HUES64 (cell line): ENCODE results near the gene TP53TG5.

Experiments
- H3K27ac ChIP-seq: 2 replicates; pipeline ENCODE4 v1.7.0; 2013; ENCODE audit warnings: low read depth, low read length, inconsistent platforms
- H3K27me3 ChIP-seq: 2 replicates; pipeline ENCODE4 v1.6.1; 2013; ENCODE audit warnings: mild to moderate bottlenecking, low read length; ENCODE audit not compliant: insufficient read depth
- H3K36me3 ChIP-seq: 2 replicates; pipeline ENCODE4 v1.6.1; 2013; ENCODE audit warnings: mild to moderate bottlenecking, low read length; ENCODE audit not compliant: insufficient read depth
- H3K4me1 ChIP-seq: 2 replicates; pipeline ENCODE4 v1.6.1; 2013; ENCODE audit warnings: mild to moderate bottlenecking, low read length, moderate library complexity; ENCODE audit not compliant: insufficient read depth
- H3K4me3 ChIP-seq: 2 replicates; pipeline ENCODE4 v1.5.1; 2013; ENCODE audit warnings: mild to moderate bottlenecking, low read length, moderate library complexity
- H3K9ac ChIP-seq: 2 replicates; pipeline ENCODE4 v1.6.1; 2013; ENCODE audit warnings: mild to moderate bottlenecking, low read depth, low read length
- H3K9me3 ChIP-seq: 2 replicates; pipeline ENCODE4 v1.6.1; 2013; ENCODE audit warnings: low read depth, low read length; ENCODE audit not compliant: insufficient read depth
- WGBS: fragments of 150-250, 120-280 bp; methylation state at CpG from one replicate; pipeline ENCODE4 v1.1.7; 2013; ENCODE audit warnings: missing lambda C conversion rate; 5-methylcytosine and 5-hydroxymethylcytosine counted together

TP53TG5 gene

GRCh38 chr20:45363611-45364492 is 14.3 kb downstream of the TP53TG5 start:
- no peaks in the 10 kb centered on the region for H3K27me3 ChIP-seq
- peaks cover 37% of the 10 kb centered on the region for H3K36me3 ChIP-seq
- H3K9ac ChIP-seq, result peak overlapping the region; percentile 79
- 32% methylated on average over 22 of the region's 23 CpGs for WGBS
- no peak overlapping the region for H3K27ac ChIP-seq
- H3K4me1 ChIP-seq, result peaks cover 8% of the 10 kb centered on the region; the same call in 1 of the 2 replicates
- H3K4me3 ChIP-seq, result peak overlapping the region; percentile 78
- no peaks in the 10 kb centered on the region for H3K9me3 ChIP-seq

- Histone ChIP-seq H3K27ac (peak within 1 kb of the TSS; percentile 81), H3K4me1 (peaks cover 14% of the 10 kb centered on the region), H3K27me3 (no peaks in the 10 kb centered on the region), H3K4me3 (peak within 1 kb of the TSS; percentile 78), H3K9me3 (no peaks in the 10 kb centered on the region), H3K36me3 (peaks cover 29% of the 10 kb centered on the region), H3K9ac (peak within 1 kb of the TSS; percentile 79)
- under 1% methylated on average over 55 of the region's 55 CpGs for WGBS
Measured at GRCh38 chr20:45362804-45363610, 15.1 kb downstream of the TP53TG5 start, which contains the start of gene SYS1. SYS1 (plus strand) TSS chr20:45363156; CDS start chr20:45363532, 376 bp downstream.

DNA sequence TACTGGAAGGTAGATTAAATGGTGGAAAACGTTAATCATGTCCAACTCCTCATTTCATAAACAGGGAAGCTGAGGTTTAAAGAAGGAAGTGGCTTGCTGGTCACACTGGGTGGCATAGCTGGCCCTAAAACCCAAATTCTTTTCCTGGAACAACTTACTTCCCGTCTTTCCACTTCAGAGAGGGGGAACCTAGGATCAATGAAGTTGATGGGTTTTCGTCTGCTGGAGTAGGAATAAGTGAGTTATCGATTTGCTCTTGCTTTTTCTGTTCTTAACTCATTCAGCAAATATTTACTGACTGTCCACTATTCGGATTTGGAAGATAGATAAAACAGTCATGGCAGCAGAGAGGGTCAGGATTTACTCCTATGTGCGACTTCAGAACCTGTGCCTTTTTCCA is 16.3 kb downstream of the TP53TG5 start:
- Histone ChIP-seq H3K27ac (no peak overlapping the region), H3K9ac (no peak overlapping the region), H3K4me1 (peaks cover 17% of the 10 kb centered on the region), H3K9me3 (no peaks in the 10 kb centered on the region), H3K4me3 (no peak overlapping the region), H3K36me3 (peaks cover 17% of the 10 kb centered on the region), H3K27me3 (no peaks in the 10 kb centered on the region)
- WGBS, result 95% methylated on average over 5 of the region's 6 CpGs

DNA sequence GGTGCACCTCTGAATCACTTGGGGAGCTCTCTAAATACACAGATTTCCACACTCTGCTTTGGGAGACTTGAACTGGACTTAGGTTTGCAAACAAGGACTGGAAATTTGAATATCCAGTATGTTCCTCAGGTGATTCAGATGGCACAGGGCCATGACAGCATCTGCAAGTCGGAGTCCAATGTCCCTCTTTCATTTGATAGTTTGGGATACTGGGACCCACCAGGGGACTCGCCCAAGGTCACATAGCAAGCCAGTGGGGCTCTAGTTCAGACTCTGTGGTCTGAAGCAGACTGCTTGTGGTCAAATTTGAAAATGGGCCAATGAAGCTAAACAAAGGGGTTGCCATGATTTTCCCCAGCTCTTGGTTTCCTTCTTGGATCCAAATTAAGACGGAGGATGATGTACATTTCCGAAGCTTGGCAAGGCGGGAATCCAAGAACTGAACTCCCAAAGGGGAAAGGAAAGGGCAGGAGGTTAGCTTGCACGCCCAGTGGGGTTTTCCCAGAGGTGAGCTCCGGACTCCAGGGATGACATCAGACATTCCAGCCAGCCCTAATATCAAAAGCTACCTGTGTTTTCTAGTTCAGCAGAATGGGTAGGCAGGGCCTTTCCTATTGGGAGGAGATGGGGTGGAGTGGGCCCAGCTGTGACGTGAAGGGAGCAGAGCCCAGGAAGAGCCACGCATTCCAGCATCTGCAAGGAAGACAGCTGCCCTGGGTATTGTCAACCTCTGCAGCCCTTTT is 18.5 kb downstream of the TP53TG5 start:
- Histone ChIP-seq H3K27me3 (no peaks in the 10 kb centered on the region), H3K4me3 (no peak overlapping the region), H3K36me3 (no peaks in the 10 kb centered on the region), H3K27ac (no peak overlapping the region), H3K4me1 (peaks cover 17% of the 10 kb centered on the region), H3K9ac (no peak overlapping the region), H3K9me3 (no peaks in the 10 kb centered on the region)
- 84% methylated on average over 9 of the region's 9 CpGs for WGBS

GRCh38 chr20:45359069-45359405 is 19.1 kb downstream of the TP53TG5 start:
- Histone ChIP-seq H3K4me1 (peaks cover 17% of the 10 kb centered on the region), H3K4me3 (no peak overlapping the region), H3K27me3 (no peaks in the 10 kb centered on the region), H3K9me3 (no peaks in the 10 kb centered on the region), H3K36me3 (no peaks in the 10 kb centered on the region), H3K27ac (no peak overlapping the region), H3K9ac (no peak overlapping the region)
- WGBS, result 87% methylated on average over 7 of the region's 7 CpGs

GRCh38 chr20:45358282-45359068 is 19.6 kb downstream of the TP53TG5 start:
- Histone ChIP-seq H3K4me1 (peaks cover 18% of the 10 kb centered on the region), H3K9ac (no peak overlapping the region)

GRCh38 chr20:45355209-45356084 is 22.7 kb downstream of the TP53TG5 start:
- Histone ChIP-seq H3K36me3 (no peaks in the 10 kb centered on the region), H3K4me3 (no peak overlapping the region), H3K27ac (no peak overlapping the region), H3K9me3 (no peaks in the 10 kb centered on the region), H3K4me1 (peaks cover 19% of the 10 kb centered on the region), H3K27me3 (no peaks in the 10 kb centered on the region), H3K9ac (no peak overlapping the region)
- WGBS, result 56% methylated on average over 3 of the region's 5 CpGs

More at GRCh38 chr20:45358282-45359068, 19.6 kb downstream of the TP53TG5 start:
- Histone ChIP-seq H3K4me3 (no peak overlapping the region), H3K27ac (no peak overlapping the region), H3K36me3 (no peaks in the 10 kb centered on the region), H3K9me3 (no peaks in the 10 kb centered on the region), H3K27me3 (no peaks in the 10 kb centered on the region)
- 62% methylated on average over 10 of the region's 10 CpGs for WGBS

DNA sequence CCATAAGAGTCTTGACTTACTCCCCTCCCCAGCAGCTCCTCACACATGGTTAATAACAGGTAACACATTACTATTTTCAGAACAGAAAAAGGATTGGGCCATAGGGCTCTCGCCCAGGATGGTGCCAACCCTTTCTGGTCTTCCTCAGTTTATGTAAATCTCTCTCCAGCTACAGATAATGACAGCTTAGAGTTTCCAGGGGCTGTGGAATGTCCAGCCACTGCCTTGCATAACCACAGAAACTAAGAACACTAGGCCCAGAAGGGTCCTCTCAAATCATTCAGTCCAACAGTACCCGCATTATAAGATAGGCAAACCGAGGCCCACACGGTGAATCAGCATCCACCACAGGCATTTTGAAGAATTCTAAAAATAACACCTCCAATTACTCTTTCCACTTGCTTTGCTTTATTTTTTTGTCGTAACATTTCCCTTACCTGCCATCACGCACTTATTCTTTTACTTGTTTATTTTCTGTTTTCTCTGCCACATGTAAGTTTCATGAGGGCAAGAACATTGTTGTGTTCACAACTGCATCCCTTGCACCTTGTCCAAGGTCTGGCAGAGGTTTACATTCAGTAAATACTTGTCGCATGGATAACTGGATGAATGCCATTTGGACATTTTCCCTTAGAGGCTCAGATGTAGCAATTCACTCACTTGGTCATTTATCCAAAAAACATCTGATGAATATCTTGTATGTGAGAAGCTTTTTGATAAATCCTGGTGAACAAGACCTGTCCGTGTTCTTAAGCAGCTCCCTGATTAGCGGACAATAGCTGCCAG is 23.5 kb downstream of the TP53TG5 start:
- Histone ChIP-seq H3K9ac (no peak overlapping the region), H3K27ac (no peak overlapping the region)
- 85% methylated on average over 9 of the region's 9 CpGs for WGBS

DNA sequence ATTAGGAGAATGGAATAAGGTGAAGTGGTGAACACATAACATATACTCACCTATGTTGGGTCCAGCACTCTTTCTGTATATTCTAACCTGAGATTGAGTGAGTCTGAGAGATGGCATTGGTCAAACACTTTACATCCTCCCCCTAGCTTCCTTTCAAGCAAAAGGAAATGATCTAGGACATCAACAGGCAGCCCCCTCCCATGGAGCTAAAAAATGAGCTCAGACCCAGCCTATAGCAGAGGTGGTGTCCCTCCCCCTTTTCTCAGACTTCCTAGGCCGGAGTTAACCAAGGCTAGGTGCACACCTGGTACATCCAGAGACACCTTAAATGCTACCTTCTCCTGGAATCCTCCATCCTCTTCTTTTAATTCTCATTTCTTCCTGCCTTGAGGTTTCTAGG is 24.4 kb downstream of the TP53TG5 start:
- H3K27me3 ChIP-seq, result no peaks in the 10 kb centered on the region
- H3K4me3 ChIP-seq, result no peak overlapping the region
- peaks cover 16% of the 10 kb centered on the region for H3K4me1 ChIP-seq
- no peaks in the 10 kb centered on the region for H3K36me3 ChIP-seq
- H3K9me3 ChIP-seq, result no peaks in the 10 kb centered on the region
- H3K27ac ChIP-seq, result no peak overlapping the region
- 75% methylated on average over 1 of the region's 1 CpG for WGBS
- no peak overlapping the region for H3K9ac ChIP-seq

More for the DNA sequence above, 23.5 kb downstream of the TP53TG5 start:
- Histone ChIP-seq H3K4me1 (peaks cover 16% of the 10 kb centered on the region), H3K9me3 (no peaks in the 10 kb centered on the region), H3K4me3 (no peak overlapping the region), H3K36me3 (no peaks in the 10 kb centered on the region), H3K27me3 (no peaks in the 10 kb centered on the region)
